HepG2 (cell line): ENCODE data around the gene ZSWIM6. TPM values are rescaled to one million over a fixed set of nuclear protein-coding genes. Genes with fewer than 3 reads are reported as not detected.

ENCODE experiments used
- ATAC-seq: fragments of 200-7000 bp; cut with Tn5 transposase; 3 replicates; pipeline ENCODE4 v1.9.1; 2020; ENCODE audit warnings: mild to moderate bottlenecking, moderate library complexity
- BruUV-seq: library from RNA; stranded (reverse); fragments of 400-500 nt; replicated peaks from 2 replicates; lab custom pipeline; 2021; lab: Mats Ljungman, UMichigan
- CTCF ChIA-PET: fragments of 300-600 bp; formaldehyde crosslinking; extraction: SDS; loops from one replicate; lab custom pipeline; 2021; ENCODE audit warnings: low total read pairs, inconsistent platforms, low intra/inter-chr PET ratio; lab: Yijun Ruan, JAX
- POLR2A ChIA-PET: fragments of 350-600 bp; sonication (Branson Sonifier 250); formaldehyde crosslinking; loops from one replicate; lab custom pipeline; 2020; ENCODE audit warnings: antibody characterized with exemption, inconsistent platforms; lab: Yijun Ruan, JAX
- DNase-seq: peaks from one replicate; pipeline ENCODE4 v3.0.0-alpha.2; 2015; ENCODE audit warnings: low spot score
- FAIRE-seq: peaks from 3 replicates; lab custom pipeline; 2011; peaks lifted over from hg19 to GRCh38; lab: Jason Lieb, UNC
- H2AFZ ChIP-seq: one replicate; pipeline ENCODE4 v1.6.1; 2011; ENCODE audit warnings: low read length, inconsistent platforms
- H3K27ac ChIP-seq: fragments of 300-600 bp; 3 replicates; pipeline ENCODE4 v1.8.0; 2011; ENCODE audit warnings: mixed run types, mild to moderate bottlenecking, mixed read lengths, low read length, inconsistent platforms; ENCODE audit not compliant: insufficient read depth; ENCODE audit errors: extremely low read length
- H3K27me3 ChIP-seq, 2 experiments: fragments of 200-600 bp in 1 of 2; 2 replicates in 1 of 2; 3 replicates in 1 of 2; pipeline versions ENCODE4 v1.6.0 to v1.8.0; 2011; ENCODE audit warnings: low read length in 2 of 2, mild to moderate bottlenecking in 2 of 2, moderate library complexity in 2 of 2, inconsistent platforms in 1 of 2; ENCODE audit not compliant: insufficient read depth in 2 of 2, control insufficient read depth in 1 of 2
- H3K36me3 ChIP-seq, 2 experiments: fragments of 200-600 bp in 1 of 2; replicated peaks in 1 of 2; 2 replicates in 1 of 2; 3 replicates in 1 of 2; pipeline versions ENCODE4 v1.5.1 to v1.8.0; 2011; ENCODE audit warnings: low read length in 2 of 2, inconsistent platforms in 1 of 2; ENCODE audit not compliant: insufficient read depth in 2 of 2, control insufficient read depth in 1 of 2
- H3K4me1 ChIP-seq: 2 replicates; pipeline ENCODE4 v1.5.1; 2012; ENCODE audit warnings: low read length, inconsistent platforms; ENCODE audit not compliant: insufficient read depth
- H3K4me2 ChIP-seq: 2 replicates; pipeline ENCODE4 v1.6.0; 2011; ENCODE audit warnings: low read depth, low read length, inconsistent platforms
- H3K4me3 ChIP-seq, 3 experiments: fragments of 200-600 bp in 1 of 3; sonication (generic), shearing (Covaris generic) in 1 of 3; replicated peaks in 1 of 3; 2 replicates each; pipeline ENCODE4 v1.5.1; 2011 to 2016; ENCODE audit warnings: low read length in 3 of 3, inconsistent platforms in 2 of 3, low read depth in 2 of 3, mild to moderate bottlenecking in 2 of 3, control low read depth in 1 of 3, mixed read lengths in 1 of 3; ENCODE audit not compliant: insufficient read depth in 1 of 3
- H3K79me2 ChIP-seq: one replicate; pipeline ENCODE4 v1.6.1; 2011; ENCODE audit warnings: low read length, inconsistent platforms; ENCODE audit not compliant: insufficient read depth
- H3K9ac ChIP-seq: 2 replicates; pipeline ENCODE4 v1.6.0; 2011; ENCODE audit warnings: mild to moderate bottlenecking, low read depth, low read length, inconsistent platforms; ENCODE audit not compliant: insufficient read depth
- H3K9me3 ChIP-seq: 2 replicates; pipeline ENCODE4 v1.5.1; 2012; ENCODE audit warnings: mild to moderate bottlenecking, low read length
- H4K20me1 ChIP-seq: 2 replicates; pipeline ENCODE4 v1.6.0; 2011; ENCODE audit warnings: inconsistent platforms, mild to moderate bottlenecking, low read length, moderate library complexity; ENCODE audit not compliant: insufficient read depth
- FOSL1 ChIP-seq: sonication (generic); formaldehyde crosslinking; IDR thresholded peaks from 2 replicates; pipeline ENCODE4 v1.9.0; 2021; ENCODE audit warnings: missing genetic modification reagents, borderline replicate concordance
- ZNF264 ChIP-seq: sonication (generic); formaldehyde crosslinking; IDR thresholded peaks from 2 replicates; pipeline ENCODE4 v1.4.0; 2020; ENCODE audit warnings: missing genetic modification reagents
- ZNF678 ChIP-seq: sonication (generic); formaldehyde crosslinking; IDR thresholded peaks from 2 replicates; pipeline ENCODE4 v1.4.0; 2020; ENCODE audit warnings: mild to moderate bottlenecking, missing genetic modification reagents
- WGBS: methylation state at CpG from one replicate; pipeline ENCODE4 v1.1.6; 2017; ENCODE audit warnings: low lambda C conversion rate; 5-methylcytosine and 5-hydroxymethylcytosine counted together
- in situ Hi-C: cut with HindIII; loops from 2 replicates; pipeline ENCODE4 v1.10.0; 2017; ENCODE audit warnings: low pct_unique_long_range_greater_than_20kb; ENCODE audit not compliant: extremely low pct_ligation_motif_present
- intact Hi-C: fragments of 100-400 bp; cut with micrococcal nuclease; formaldehyde crosslinking; loops from one replicate; pipeline ENCODE4 v1.10.0; 2022; ENCODE audit not compliant: unreplicated experiment
- polyA plus RNA-seq, 8 experiments: library from polyadenylated mRNA; depleted of rRNA in 3 of 8; stranded (reverse) in 7 of 8; unstranded in 1 of 8; fragments of >200 nt; fragmentation: Illumina TruSeq in 4 of 8; extraction: Trizol in 4 of 8; gene quantifications; 2 replicates each; pipeline versions ENCODE4 v1.2.1 to v1.2.3, GENCODE V29; 2011 to 2016; ENCODE audit warnings: low read depth in 4 of 8, missing spikeins in 1 of 8, mixed read lengths in 1 of 8; ENCODE audit not compliant: insufficient read depth in 1 of 8
- total RNA-seq, 5 experiments: library from RNA; depleted of rRNA; stranded (reverse); fragments of >200 nt; fragmentation: Illumina TruSeq; extraction: Trizol; gene quantifications; 2 replicates each; pipeline ENCODE4 v1.2.3, GENCODE V29; 2016; ENCODE audit warnings: low read depth in 1 of 5
- TF ChIP-seq, protein P1 (sequence below): IDR thresholded peaks from 2 replicates; pipeline ENCODE4 v1.6.1; 2016; ENCODE audit warnings: missing compliant biosample characterization, missing genetic modification reagents, borderline replicate concordance

Gene ZSWIM6
- total and polyA plus RNA-seq, 2 of the 13 experiments (the other 11 are each of a cell fraction or from before 2014, with no cell fraction given), result 0.82 to 1.9 TPM

DNA sequence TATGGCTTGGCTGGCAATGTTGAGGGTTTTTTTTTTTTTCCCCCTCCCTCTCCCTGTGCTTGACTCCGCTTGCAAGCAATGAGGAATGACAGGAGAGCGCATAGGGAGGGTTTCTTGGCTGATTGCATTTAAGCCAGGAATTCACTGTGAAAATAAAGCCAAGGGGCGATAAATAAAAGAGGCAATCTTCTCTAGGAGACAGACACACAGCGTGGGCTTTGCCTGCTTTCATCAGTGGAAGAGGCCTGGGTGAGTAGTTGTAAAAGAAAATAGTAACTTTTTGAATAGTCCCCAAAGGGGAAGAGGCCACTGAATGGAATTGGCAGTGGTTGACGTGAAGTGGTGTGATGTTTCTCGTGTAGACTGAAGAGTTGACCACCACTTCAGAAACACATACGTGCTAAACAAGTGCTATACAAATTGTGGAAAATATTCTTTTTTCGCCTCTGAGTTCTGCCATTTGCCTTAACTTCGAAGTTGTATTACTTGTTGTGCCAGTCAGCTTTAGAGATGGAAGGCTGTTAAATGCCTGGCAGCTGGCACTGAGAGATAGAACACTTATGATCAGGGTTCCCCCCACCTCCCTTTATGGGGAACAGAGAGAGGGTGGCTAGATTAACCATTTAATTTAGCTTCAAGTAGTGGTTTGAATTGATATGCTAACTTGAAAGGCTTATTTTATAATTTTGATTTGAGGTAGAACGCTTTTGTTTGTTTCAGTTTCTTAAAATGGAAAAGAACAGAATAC lies 3.0 kb downstream of the ZSWIM6 start:
- intact Hi-C loops (loop anchor here (5.0 to 10.0 kb wide), 2 partner anchors 280 to 322 kb away; no protein-coding TSS in a partner anchor), in situ Hi-C loops (no loop called here)
- ChIA-PET POLR2A (no interaction called here), CTCF (no interaction called here)
- Histone ChIP-seq H3K4me3 (no peak overlapping the region), H3K4me1 (peaks cover 23% of the 10 kb centered on the region), H2AFZ (no peak overlapping the region), H3K9ac (no peak overlapping the region), H3K27ac (no peak overlapping the region), H3K9me3 (no peaks in the 10 kb centered on the region), H3K36me3 (no peaks in the 10 kb centered on the region), H3K79me2 (peaks cover 6% of the 10 kb centered on the region), H3K4me2 (no peak overlapping the region), H3K27me3 (peaks cover 0 to 10% of the 10 kb centered on the region in 2 experiments; a peak in 1 of 5 replicates), H4K20me1 (peaks cover 12% of the 10 kb centered on the region; the same call in 1 of the 2 replicates)
- FAIRE-seq, result no peak
- BruUV-seq, result no TSS peak
- ATAC-seq, result no peak
- DNase-seq, result no peak
- TF ChIP-seq ZNF264, result no peak
- TF ChIP-seq, protein P1, sequence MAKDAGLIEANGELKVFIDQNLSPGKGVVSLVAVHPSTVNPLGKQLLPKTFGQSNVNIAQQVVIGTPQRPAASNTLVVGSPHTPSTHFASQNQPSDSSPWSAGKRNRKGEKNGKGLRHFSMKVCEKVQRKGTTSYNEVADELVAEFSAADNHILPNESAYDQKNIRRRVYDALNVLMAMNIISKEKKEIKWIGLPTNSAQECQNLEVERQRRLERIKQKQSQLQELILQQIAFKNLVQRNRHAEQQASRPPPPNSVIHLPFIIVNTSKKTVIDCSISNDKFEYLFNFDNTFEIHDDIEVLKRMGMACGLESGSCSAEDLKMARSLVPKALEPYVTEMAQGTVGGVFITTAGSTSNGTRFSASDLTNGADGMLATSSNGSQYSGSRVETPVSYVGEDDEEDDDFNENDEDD (CRISPR knock-in tag), result no peak
- no peak for TF ChIP-seq ZNF678 (CRISPR knock-in tag)
- WGBS, result 69% methylated on average over 10 of the region's 10 CpGs

DNA sequence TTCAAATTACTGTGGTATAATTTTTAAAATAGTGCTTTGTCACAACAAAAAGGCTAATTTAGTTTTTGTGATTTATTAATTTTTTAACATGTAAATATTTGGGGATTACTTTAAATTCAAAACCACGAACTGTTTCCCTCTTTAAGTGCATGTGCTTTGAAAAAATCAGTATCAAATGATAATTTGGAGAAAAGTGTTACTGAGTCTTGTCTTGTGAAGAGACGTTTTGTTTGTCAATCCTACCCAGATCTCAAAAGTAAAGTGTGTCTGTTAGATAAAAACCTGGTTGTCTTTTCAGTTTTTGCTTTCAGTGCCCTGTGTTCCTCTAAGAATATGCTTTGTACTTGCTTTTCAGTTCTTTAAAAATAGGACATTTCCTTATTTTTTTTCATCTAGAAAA lies 7.7 kb downstream of the ZSWIM6 start:
- CTCF ChIA-PET, result no interaction called here

More for the DNA sequence above, 7.7 kb downstream of the ZSWIM6 start:
- Histone ChIP-seq H3K27ac (no peak overlapping the region), H4K20me1 (0 out of 2 replicates have a peak, but pooled peaks cover under 1% of the 10 kb centered on the region), H3K9ac (no peak overlapping the region), H3K27me3 (no peaks in the 10 kb centered on the region), H3K4me1 (peaks cover 6% of the 10 kb centered on the region), H2AFZ (no peak overlapping the region), H3K36me3 (no peaks in the 10 kb centered on the region), H3K9me3 (no peaks in the 10 kb centered on the region), H3K79me2 (peaks cover 2% of the 10 kb centered on the region), H3K4me2 (no peak overlapping the region), H3K4me3 (no peak overlapping the region)
- intact Hi-C loops (loop anchor here (10.0 kb wide), 1 partner anchor 285 kb away; no protein-coding TSS in a partner anchor), in situ Hi-C loops (no loop called here)
- ATAC-seq (no peak), DNase-seq (no peak), FAIRE-seq (no peak)
- BruUV-seq, result no TSS peak
- WGBS, result 49% methylated on average over 2 of the region's 2 CpGs
- POLR2A ChIA-PET, result no interaction called here
- TF ChIP-seq FOSL1 (CRISPR knock-in tag), result no peak
